Pulmonary artery endothelial cell (primary cell): Measurements from ENCODE around the gene PPA1. TPM values are rescaled to one million over a fixed set of nuclear protein-coding genes. Genes with fewer than 3 reads are reported as not detected.
"Not testable (repeated sequence)": the region's sequence is repeated elsewhere in the genome, so short reads cannot be mapped to it uniquely, and the experiment has no call there.

Experiments
- DNase-seq: peaks from one replicate; pipeline ENCODE4 v3.0.0-alpha.2; 2011; ENCODE audit warnings: low read depth, low spot score
- total RNA-seq: library from RNA; depleted of rRNA; stranded (reverse); fragments of >200 nt; gene quantifications from 2 replicates; pipeline ENCODE4 v1.2.3, GENCODE V29; 2014

The PPA1 gene
- total RNA-seq = 295 and 309 TPM in 2 replicates

DNA sequence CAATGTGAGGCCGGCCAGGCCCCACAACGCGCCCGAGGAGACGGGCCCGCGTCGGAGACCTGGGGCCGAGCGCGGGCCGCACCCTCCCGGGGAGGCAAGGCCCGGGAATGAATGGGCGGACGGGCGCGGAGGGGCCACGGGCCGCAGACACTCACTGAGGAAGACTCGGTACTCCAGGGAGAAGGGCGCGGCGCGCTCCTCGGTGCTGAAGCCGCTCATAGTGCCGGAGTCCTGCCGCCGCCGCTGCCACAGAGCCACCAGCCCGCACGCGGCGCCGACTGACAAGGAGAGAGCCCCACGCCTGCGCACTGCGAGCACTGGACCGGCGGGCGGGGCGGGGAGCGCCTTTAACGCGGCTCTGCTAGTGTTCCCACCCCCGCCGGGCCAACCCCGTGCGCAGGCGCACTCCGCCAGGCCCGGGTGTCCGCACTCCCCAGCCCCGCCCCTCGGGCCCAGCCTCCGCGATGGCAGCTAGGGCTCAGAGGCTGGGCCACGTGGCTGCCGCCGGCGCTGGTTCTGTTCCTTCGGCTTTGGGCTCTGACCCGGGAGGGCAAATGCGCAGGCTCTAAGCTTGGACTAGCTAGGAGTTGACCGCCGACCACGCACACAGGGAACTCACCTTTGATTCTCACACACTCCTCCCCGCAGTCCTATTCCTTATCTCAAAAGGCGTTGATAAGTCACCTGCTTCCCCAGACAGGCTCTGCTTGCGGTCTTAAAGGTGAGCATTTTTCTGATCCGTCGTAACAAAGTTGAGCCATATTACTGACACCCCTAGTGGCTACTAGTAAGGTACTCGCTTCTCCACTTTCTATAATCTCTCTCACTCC is at the start of gene PPA1:
Gene PPA1 (minus strand): TSS at position 321 of the 830 bp plus-strand sequence. CDS start 102 bp downstream, at position 219.
- peak; percentile 76 for DNase-seq

DNA sequence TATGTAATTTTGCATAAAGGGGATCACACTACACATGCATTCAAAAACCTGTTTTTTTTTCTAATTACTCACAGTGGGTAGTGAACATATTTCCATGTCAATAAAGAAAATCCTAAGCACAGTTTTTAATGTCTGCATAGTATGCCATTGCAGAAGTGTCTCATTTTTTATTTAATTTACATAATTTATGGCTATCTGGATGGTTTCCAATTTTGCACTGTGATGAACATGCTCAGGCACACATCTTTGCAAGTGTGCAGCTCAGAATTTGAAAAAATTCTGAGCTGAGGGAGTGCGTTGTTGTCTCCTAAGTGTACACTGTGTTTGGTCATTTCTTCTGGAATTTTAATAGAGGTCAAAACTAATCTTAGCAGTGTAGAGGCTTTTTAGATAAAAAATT is 48.4 kb upstream of the PPA1 start:
- no peak for DNase-seq

- DNase-seq = no peak
These were observed 46.9 kb upstream of the PPA1 start for GRCh38 chr10:70280099-70280498.

DNA sequence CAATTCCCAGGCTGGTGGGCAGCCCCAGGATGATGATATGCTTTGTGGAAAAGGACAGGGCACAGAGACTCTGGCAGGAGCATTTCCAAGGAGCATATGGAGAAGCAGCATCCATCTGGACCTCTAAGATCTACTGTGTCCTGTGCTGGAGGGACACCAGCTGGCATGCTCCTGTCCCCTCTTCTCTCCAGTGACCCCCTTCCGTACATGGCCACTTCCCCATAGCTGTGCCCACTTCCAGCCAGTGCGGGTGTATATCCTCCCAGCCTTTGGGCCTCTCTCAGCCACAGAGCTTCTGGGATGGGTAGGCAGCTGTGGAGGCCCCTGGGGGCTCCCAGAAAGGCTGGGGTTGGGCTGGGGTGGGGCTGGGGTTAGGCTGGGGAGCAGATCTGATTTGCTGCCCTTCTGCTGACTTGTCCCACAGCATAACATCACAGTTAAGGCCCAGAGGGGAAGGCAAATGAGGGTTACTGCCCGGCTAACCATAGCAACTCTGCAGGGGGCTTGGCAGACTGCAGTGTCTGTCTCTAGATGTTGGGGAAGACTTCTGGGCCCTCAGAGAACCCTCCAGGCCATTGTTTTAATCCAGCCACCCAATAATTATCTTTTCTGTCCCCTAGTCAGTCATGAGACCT is 44.3 kb upstream of the PPA1 start:
- DNase-seq = no peak

DNA sequence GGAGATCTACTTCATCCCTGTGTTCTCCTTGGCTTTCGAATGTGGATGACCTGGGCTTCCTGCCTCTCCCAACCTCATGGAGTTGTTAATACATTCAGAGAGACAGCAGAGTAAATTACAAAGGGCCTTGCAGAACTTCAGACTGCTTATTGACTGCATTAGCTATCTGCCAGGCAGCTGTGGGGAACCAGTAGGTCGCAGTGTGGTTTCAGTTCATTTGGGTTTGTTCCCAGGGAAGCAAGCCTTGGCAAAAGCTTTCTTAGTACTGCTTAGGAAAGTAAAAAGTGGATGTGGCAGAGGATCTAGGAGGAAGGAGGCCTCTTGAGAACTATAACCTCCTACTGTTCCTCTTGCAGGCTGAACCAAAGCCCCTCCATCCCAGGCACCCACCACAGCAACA is 41.4 kb upstream of the PPA1 start:
- DNase-seq = no peak

GRCh38 chr10:70272925-70273316 is 39.7 kb upstream of the PPA1 start:
- DNase-seq = no peak

DNA sequence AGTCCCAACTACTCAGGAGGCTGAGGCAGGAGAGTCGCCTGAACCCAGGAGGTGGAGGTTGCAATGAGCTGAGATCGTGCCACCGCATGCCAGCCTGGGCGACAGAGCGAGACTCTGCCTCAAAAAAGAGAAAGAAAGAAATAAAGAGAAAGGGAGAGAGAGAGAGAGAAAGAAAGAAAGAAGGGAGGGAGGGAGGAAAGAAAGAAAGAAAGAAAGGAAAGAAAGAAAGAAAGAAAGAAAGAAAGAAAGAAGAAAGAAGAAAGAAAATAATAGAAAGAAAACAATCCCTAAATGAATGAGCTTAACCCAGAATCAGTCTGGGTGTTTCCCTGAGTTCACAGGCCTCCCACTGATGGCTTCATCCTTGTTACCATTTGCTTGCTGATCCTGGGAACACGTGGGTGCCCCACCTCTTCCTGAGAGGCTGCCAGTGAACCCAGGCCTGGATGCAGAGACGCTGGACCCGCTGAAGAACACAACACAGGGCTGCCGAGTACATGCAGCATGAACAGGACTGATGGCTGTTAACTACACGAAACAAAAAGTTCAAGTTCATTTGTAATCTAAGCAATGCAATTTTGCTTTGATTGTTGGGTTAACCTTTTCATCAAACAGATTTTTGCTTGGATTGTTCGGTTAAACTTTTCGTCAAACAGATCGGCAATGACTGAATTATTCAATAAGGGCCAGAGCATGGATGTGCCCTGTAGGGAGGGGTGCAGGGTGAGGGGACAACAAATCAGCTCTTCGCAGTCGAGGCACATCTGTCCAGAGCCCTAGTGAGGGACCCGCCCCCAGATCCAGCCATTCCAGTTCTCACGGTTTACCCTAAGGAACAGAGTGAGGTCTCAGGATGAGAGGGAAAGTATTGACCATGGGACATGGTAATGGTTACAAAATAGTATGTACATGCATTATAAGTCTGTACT is 39.0 kb upstream of the PPA1 start:
- DNase-seq = no peak

DNA sequence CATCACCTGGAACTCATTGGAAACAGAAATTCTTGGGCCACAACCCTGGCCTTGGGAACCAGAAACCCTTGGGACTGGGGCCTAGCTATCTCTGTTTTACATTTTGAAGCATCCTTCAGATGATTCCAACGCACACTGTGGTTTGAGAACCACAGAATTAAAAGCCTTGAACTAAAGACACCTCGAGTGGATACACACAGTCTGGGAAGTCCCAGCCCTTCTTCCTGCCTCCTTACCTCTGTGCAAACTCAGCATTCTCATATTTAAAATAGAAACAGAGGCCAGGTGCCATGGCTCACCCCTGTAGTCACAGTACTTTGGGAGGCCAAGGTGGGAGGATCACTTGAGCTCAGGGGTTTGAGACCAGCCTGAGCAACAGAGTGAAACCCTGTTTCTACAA is 37.7 kb upstream of the PPA1 start:
- DNase-seq = no peak

DNA sequence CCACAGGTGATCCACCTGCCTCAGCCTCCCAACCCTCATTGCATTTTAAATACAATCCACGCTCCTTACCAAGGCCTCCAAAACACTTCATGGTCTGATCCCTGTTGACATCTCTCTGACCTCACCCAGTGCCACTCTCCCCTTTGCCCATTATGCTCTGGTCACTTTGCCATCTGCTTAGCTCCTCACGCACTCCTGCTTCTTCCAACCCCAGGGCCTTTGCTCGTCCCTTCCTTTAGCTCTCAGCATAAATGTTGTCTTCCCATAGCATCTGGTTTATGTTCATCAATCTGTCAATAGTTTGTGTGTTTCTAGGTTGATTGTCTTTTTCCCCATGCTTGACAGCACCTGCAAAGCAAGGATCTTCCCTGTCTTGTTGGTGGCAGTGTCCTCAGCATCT is 36.5 kb upstream of the PPA1 start:
- no peak for DNase-seq

DNA sequence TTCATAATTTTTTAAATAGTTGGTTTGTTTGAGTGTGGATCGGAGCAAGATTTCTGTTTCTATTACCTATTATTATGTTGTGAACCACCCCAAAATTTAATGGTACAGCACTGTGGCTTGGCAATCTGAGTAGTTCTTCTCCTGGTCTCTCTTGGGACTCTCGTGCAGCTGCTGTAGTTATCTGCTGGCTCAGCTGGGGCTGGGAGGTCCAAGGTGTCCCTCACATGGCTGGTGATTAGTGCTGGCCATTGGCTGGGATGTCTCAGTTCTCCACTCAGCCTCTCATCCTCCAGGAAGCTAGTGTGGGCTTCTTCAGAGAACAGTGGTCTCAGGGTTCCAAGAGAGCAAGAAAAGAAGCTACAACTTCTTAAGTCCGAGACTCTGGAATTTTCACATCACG is 35.1 kb upstream of the PPA1 start:
- no peak for DNase-seq

DNA sequence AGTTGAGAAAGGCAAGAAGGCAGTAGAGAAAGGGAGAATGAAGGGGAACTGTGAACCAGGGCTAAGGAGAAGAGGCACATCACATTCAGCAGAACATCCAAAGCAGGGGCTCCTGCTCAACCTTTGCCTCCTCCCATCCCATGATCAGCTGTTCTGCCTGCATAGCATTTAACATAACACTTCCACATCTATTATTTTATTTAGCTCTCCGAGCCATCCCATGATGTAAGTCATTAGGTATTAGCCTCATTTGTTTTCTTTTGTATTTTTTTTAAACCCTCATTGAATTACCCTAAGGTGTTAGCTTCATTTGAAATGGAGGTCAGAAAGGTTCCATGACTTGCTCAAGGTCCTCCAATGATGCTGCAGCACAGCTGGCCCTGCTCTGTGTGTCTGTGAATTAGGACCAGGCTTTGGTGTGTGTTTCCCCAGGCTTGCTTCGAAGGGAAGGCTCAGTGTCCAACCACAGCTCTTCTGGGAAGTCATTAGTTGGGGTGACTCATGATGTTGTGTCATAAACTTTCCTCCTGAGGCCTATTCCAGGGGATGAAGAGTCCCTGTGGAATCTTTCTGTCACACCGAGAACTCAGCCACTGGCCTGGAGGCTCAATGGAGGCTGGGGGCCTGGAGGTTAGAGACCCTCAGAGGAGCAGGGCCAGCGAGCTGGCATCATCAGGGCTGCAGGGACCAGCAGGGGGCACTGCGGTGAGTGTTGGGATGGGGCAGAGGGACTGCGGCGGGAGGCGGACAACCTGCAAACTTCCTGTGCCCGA is 34.1 kb upstream of the PPA1 start:
- no peak for DNase-seq

DNA sequence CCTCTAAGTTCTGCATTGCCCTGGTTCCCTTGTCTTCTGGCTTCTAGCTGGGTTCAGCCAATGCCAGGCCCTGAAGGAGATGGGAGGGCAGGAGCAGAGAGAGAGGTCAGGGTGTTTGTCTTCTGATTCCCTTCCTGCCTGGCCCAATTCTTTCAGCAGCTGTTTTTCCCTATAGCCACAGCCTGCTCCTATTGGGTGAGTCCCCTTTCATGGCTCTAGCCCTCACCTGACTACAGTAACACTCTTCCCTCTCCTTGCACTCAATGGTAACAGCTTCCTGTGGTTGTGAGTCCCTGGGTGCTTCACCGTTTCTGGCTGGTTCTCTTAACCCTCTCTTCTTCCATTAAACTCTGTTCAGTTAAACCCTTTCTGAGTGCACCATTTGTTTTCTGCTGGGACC is 33.5 kb upstream of the PPA1 start:
- no peak for DNase-seq

GRCh38 chr10:70266056-70266455 is 32.8 kb upstream of the PPA1 start:
- DNase-seq = no peak

DNA sequence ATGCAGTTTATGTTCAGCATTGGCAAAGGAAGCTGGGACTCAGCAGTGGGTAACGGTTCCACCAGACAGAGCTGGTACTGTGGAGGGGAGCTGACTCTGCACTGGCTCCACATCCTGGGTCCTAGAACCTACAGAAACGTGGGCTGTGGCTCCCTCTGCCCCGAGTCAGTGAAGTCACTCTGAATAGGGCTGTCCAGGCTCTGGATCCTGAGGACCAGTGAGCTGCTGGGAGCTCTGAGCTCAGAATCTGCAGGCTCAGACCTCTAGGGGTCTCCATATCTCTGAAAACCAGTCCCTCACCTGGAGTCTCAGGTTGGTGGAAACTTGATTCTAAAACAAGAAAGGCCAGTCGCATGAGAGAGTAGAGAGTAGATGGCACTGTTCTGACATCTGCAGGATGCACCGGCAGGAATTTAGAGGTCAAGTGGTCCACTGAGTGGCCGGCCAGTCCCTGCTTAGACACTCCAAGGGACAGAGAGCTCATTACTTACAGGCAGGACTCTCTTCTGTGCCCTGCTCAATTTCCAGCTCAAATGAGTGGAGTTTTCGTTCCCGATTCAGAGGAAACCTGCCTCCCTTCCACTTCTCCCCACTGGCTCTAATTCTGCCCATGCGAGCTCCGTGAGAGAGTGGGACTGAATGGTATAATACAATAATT is 31.9 kb upstream of the PPA1 start:
- no peak for DNase-seq

GRCh38 chr10:70260734-70261133 is 27.5 kb upstream of the PPA1 start:
- DNase-seq = no peak

- DNase-seq = no peak
These were observed 27.0 kb upstream of the PPA1 start for GRCh38 chr10:70260259-70260658.

DNA sequence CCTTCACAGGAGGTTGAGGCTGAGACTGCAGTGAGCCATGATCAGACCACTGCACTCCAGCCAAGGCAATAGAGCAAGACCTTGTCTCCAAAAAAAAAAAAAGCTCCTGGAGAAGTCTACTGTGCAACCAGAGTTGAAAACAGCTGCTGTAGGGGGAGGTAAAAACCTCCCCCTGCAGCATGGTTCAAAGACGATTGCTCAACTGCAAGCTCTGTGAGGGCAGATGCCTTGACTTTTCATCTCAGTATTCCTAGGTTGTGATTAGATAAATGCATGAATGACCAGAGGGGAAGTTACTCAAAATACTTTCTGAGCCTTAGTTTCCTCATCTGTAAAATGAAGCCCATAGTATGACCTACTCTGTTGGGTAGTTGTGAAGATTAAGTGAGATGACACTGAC is 25.0 kb upstream of the PPA1 start:
- no peak for DNase-seq

DNA sequence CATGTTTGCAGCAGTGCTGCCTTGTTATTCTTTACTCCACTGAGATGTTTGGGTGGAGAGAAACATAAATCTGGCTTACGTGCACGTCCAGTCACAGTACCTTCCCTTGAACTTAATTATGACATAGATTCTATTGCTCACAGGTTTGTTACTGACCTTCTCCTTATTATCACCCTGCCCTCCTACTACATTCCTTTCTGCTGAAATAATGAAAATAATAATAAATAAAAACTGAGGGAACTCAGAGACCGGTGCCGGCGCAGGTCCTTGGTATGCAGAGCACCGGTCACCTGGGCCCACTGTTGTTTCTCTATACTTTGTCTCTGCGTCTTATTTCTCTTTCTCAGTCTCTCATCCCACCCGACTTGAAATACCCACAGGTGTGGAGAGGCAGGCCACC is 24.6 kb upstream of the PPA1 start:
- not testable (repeated sequence) for DNase-seq

DNA sequence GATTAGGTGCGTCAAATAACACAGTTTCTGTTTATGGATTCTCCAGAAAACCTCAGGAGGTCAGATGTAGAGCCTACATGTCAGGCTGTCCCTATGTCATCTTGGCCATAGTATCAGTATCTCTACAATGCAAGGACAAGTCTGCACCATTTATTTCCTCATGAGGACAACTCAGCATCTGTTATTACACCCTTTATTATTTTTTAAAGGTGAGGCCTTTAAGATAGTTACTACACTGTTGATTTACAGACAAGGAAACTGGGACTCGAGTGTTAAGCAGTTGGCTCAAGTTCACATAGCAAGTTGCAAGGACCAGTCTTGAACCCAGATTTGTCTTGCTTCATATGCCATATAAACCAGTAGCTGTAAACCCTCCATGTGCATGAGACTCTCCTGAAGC is 23.2 kb upstream of the PPA1 start:
- DNase-seq = no peak
